ENCODE results near the gene PPFIBP1.

GRCh38 chr12:27588776-27589175, 64.8 kb downstream of the PPFIBP1 start:
- TF ChIP-seq NFRKB (IDR thresholded peaks at IDR 0.05) (no peak), ZXDC (CRISPR knock-in tag; IDR thresholded peaks at IDR 0.05) (no peak), RXRA (CRISPR knock-in tag; IDR thresholded peaks at IDR 0.05) (no peak), MAFG (CRISPR knock-in tag; IDR thresholded peaks at IDR 0.05) (no peak), STAT6 (CRISPR knock-in tag; IDR thresholded peaks at IDR 0.05; ENCODE audit: borderline replicate concordance) (no peak), POLR2A (IDR thresholded peaks at IDR 0.05; ENCODE audit: insufficient read depth in 1 of 2, low read depth in 2 of 2, low read length in 2 of 2) (no peak), TAF1 (CRISPR knock-in tag; IDR thresholded peaks at IDR 0.05) (no peak), LBX2 (CRISPR knock-in tag; IDR thresholded peaks at IDR 0.05; ENCODE audit: borderline replicate concordance) (no peak), CSRNP2 (CRISPR knock-in tag; conservative IDR thresholded peaks at IDR 0.05; ENCODE audit: low read depth) (no peak)
- TF ChIP-seq, protein P1, sequence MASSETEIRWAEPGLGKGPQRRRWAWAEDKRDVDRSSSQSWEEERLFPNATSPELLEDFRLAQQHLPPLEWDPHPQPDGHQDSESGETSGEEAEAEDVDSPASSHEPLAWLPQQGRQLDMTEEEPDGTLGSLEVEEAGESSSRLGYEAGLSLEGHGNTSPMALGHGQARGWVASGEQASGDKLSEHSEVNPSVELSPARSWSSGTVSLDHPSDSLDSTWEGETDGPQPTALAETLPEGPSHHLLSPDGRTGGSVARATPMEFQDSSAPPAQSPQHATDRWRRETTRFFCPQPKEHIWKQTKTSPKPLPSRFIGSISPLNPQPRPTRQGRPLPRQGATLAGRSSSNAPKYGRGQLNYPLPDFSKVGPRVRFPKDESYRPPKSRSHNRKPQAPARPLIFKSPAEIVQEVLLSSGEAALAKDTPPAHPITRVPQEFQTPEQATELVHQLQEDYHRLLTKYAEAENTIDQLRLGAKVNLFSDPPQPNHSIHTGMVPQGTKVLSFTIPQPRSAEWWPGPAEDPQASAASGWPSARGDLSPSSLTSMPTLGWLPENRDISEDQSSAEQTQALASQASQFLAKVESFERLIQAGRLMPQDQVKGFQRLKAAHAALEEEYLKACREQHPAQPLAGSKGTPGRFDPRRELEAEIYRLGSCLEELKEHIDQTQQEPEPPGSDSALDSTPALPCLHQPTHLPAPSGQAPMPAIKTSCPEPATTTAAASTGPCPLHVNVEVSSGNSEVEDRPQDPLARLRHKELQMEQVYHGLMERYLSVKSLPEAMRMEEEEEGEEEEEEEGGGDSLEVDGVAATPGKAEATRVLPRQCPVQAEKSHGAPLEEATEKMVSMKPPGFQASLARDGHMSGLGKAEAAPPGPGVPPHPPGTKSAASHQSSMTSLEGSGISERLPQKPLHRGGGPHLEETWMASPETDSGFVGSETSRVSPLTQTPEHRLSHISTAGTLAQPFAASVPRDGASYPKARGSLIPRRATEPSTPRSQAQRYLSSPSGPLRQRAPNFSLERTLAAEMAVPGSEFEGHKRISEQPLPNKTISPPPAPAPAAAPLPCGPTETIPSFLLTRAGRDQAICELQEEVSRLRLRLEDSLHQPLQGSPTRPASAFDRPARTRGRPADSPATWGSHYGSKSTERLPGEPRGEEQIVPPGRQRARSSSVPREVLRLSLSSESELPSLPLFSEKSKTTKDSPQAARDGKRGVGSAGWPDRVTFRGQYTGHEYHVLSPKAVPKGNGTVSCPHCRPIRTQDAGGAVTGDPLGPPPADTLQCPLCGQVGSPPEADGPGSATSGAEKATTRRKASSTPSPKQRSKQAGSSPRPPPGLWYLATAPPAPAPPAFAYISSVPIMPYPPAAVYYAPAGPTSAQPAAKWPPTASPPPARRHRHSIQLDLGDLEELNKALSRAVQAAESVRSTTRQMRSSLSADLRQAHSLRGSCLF (CRISPR knock-in tag; IDR thresholded peaks at IDR 0.05; ENCODE audit: borderline replicate concordance): no peak
- TF ChIP-seq, protein P2, sequence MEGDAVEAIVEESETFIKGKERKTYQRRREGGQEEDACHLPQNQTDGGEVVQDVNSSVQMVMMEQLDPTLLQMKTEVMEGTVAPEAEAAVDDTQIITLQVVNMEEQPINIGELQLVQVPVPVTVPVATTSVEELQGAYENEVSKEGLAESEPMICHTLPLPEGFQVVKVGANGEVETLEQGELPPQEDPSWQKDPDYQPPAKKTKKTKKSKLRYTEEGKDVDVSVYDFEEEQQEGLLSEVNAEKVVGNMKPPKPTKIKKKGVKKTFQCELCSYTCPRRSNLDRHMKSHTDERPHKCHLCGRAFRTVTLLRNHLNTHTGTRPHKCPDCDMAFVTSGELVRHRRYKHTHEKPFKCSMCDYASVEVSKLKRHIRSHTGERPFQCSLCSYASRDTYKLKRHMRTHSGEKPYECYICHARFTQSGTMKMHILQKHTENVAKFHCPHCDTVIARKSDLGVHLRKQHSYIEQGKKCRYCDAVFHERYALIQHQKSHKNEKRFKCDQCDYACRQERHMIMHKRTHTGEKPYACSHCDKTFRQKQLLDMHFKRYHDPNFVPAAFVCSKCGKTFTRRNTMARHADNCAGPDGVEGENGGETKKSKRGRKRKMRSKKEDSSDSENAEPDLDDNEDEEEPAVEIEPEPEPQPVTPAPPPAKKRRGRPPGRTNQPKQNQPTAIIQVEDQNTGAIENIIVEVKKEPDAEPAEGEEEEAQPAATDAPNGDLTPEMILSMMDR (CRISPR knock-in tag; IDR thresholded peaks at IDR 0.05): no peak
